Duodenal mucosa (tissue), 2 donors: ENCODE data around the gene CLPSL2.
A peak's percentile ranks its signal among the peaks of the same experiment; 100 is the strongest.

Experiments used
- H3K27ac ChIP-seq: one replicate; pipeline ENCODE4 v1.7.0; 2013; ENCODE audit warnings: low read depth, low read length
- H3K27me3 ChIP-seq, 2 donors: one replicate each; pipeline ENCODE4 v1.7.0; 2013; ENCODE audit warnings: low read length in 2 of 2, control low read depth in 1 of 2; ENCODE audit not compliant: insufficient read depth in 2 of 2, control insufficient read depth in 1 of 2
- H3K36me3 ChIP-seq, 2 donors: one replicate each; pipeline ENCODE4 v1.7.0; 2013; ENCODE audit warnings: low read length in 2 of 2, control low read depth in 1 of 2; ENCODE audit not compliant: insufficient read depth in 2 of 2, control insufficient read depth in 1 of 2
- H3K4me1 ChIP-seq, 2 donors: one replicate each; pipeline ENCODE4 v1.7.0; 2013; ENCODE audit warnings: low read length in 2 of 2, control low read depth in 1 of 2; ENCODE audit not compliant: insufficient read depth in 2 of 2, control insufficient read depth in 1 of 2
- H3K4me3 ChIP-seq, 2 donors: one replicate each; pipeline ENCODE4 v1.7.0; 2013; ENCODE audit warnings: low read length in 2 of 2, low read depth in 1 of 2
- H3K9ac ChIP-seq, 2 donors: one replicate each; pipeline ENCODE4 v1.7.0; 2013; ENCODE audit warnings: low read length in 2 of 2, low read depth in 1 of 2
- H3K9me3 ChIP-seq, 2 donors: one replicate each; pipeline ENCODE4 v1.7.0; 2013; ENCODE audit warnings: low read length in 2 of 2, control low read depth in 1 of 2; ENCODE audit not compliant: control insufficient read depth in 1 of 2

Gene CLPSL2, protein sequence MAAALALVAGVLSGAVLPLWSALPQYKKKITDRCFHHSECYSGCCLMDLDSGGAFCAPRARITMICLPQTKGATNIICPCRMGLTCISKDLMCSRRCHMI

DNA sequence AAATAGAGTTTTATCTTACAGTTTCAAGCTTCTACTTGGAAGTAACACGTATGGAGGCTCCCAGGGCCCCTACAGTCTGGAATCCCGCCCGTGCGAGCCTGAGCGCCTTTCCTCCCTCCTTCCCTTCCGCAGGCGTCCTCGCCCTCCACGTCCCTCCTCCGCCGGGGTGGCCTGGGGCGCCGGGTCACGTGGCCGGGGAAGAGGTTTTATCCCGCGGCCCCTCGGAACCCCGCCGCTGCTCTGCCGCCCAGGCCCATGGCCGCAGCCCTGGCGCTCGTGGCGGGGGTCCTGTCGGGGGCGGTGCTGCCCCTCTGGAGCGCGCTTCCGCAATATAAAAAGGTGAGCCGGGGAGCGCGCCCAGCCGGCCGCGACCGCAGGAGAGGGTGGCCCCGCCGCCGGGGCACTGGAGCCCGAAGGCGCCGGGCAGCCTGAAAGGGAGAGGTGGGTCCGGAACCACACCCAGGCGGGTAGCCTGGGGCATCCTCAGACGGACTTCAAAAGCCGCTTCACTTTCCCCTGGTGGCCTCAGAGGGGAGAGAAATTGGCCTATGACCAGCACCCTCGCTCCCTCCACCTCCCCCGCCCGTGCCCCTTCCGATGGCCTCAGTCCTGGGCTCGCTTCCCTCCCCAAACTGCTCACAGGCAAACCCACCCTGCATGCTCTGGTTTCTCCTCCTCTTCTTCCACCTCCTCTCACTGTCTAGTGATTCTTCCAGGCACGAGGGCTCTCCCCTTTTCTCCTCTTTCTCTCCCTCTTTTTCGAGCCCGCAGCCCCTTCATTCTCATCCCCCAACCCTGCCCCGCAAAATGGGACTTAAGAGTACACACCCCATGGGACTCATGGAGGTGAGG lies at the start of gene CLPSL2:
Gene CLPSL2, plus strand, starts transcription at position 235 of the 852 bp plus-strand sequence. Its CDS starts 21 bp downstream, at position 256.
- Histone ChIP-seq H3K4me1 (no peaks in the 10 kb centered on the region), H3K27me3 (peaks cover 0 to 22% of the 10 kb centered on the region in 2 donors), H3K4me3 (peak within 1 kb of the TSS; percentile 40 to 54), H3K9me3 (no peaks in the 10 kb centered on the region), H3K9ac (no peak within 1 kb of the TSS), H3K27ac (no peak within 1 kb of the TSS), H3K36me3 (no peaks in the 10 kb centered on the region)

GRCh38 chr6:35727231-35727934 lies 49.0 kb upstream of the CLPSL2 start:
- peak overlapping the region; percentile 78 to 79 for H3K9ac ChIP-seq
- peak overlapping the region; percentile 98 for H3K27ac ChIP-seq
- H3K27me3 ChIP-seq: no peaks in the 10 kb centered on the region
- H3K36me3 ChIP-seq: no peaks in the 10 kb centered on the region
- no peaks in the 10 kb centered on the region for H3K9me3 ChIP-seq
- H3K4me3 ChIP-seq: peak overlapping the region; percentile 61 to 63
- H3K4me1 ChIP-seq: peaks cover 62 to 77% of the 10 kb centered on the region in 2 donors

DNA sequence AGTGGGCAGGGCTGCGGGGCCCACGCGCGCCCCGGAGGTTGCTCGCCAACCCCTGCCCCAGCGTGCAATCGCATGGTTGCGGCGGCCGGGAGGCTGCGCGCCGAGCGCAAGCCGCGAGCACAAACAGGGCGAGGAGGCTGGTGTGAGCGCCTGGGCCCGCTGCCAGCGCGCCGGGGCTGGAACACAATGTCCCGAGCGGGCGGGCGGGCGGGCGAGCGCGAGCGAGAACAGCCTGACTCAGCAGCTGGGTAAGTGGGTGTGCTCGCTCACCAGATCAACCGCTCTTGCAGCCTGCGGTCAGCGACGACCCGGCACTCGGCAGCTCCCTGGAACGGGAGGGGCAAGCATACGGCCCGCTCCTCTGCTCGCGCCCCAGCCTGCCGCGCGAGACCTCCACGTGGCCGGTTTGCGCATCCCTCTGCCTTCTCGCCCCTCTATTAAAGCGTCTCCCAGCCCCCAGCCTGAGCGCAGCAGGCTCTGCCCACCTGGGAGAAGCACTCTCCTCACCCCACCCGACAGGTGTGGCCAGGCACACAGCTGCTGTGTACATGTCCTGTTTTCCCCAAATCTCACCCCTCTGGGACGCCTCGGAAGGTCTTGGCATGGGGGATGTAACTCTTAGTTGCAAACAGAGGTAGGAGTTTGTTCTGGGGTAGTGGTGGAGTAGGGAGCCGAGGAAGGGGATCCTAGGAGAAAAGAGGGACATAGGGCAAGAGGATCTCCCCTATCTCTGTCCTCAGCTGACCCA lies 48.3 kb upstream of the CLPSL2 start:
- Histone ChIP-seq H3K4me1 (peaks cover 64 to 79% of the 10 kb centered on the region in 2 donors), H3K27me3 (no peaks in the 10 kb centered on the region), H3K36me3 (no peaks in the 10 kb centered on the region), H3K4me3 (peak overlapping the region; percentile 61 to 67), H3K9me3 (no peaks in the 10 kb centered on the region), H3K9ac (peak overlapping the region; percentile 82 to 84), H3K27ac (peak overlapping the region; percentile 98)

DNA sequence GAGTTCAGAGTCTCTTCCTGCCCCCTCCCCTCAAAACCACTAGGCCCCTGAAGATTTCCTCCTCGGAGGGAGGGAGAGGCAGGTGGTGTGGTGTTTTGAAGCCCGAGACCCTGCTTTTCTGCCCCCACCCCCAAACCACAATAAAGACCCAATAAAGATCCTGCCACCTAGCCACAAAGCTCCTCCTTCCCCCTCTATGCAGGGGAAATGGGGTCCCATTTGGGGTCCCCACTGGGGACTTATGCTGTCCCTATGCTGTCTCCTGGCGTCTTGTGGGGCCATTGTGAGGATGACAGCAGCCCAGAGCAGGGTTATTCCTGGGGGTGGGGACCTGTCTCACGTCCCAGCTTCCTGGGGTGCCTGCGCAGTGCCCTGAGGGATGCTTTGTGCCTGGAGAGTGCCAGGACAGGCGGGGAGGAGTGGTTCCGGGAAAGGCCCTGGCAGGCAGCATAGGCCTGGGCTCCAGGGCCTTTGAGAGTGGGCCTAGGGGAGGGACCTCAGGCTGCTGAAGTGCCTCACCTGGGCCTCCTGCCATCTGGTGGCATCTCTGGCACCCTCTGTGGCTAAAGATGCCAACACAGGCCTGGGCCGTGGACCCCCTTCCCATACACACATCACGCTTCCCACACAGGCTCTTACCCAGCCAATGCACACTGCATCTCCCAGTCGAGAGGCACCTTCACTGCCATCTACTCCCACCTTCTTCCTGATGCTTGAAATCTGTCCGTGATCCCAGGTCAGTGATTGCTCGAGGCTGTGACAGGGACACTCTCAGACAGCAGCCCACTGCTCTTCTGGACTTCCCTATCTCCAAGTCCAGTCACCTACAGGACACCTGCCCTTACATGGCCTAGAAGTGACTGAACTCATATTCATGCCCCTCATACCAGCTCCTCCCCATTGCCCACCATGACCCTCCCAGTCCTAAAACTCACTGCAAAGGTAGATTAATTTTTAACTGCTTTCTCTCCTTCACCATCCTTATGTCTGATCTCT lies 47.4 kb upstream of the CLPSL2 start:
- Histone ChIP-seq H3K27ac (peak overlapping the region; percentile 95), H3K9ac (peak overlapping the region; percentile 82 to 84), H3K4me3 (peak overlapping the region; percentile 61 to 67), H3K27me3 (no peaks in the 10 kb centered on the region), H3K9me3 (no peaks in the 10 kb centered on the region), H3K36me3 (no peaks in the 10 kb centered on the region), H3K4me1 (peaks cover 64 to 76% of the 10 kb centered on the region in 2 donors)

DNA sequence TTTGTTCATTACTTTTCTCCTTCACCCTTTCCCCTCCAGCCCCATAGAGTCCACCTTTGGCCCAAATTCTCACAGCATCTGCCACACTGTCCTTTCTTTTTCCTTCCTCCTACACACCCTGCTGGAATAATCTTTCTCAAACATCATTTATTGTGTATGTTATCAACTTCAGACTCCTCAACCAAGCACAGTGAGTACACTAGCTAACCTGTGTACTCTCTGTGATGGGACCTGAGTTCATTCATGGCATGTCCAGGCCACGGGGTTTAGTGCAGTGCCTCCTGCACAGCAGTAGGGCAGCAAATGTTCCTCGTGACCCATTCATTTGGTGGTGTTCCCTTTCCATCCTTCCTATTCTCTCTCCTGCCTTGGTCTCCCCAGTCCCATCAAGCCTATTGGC lies 46.7 kb upstream of the CLPSL2 start:
- peak overlapping the region; percentile 82 to 84 for H3K9ac ChIP-seq
- H3K9me3 ChIP-seq: no peaks in the 10 kb centered on the region
- peaks cover 63 to 69% of the 10 kb centered on the region in 2 donors for H3K4me1 ChIP-seq

GRCh38 chr6:35730745-35731413 lies 45.5 kb upstream of the CLPSL2 start:
- Histone ChIP-seq H3K4me1 (peaks cover 52 to 62% of the 10 kb centered on the region in 2 donors), H3K27ac (peak overlapping the region; percentile 79), H3K9me3 (no peaks in the 10 kb centered on the region), H3K27me3 (no peaks in the 10 kb centered on the region), H3K9ac (peak overlapping the region in 1 of 2 donors; percentile 61), H3K36me3 (no peaks in the 10 kb centered on the region), H3K4me3 (peak overlapping the region; percentile 50 to 74)

More for the DNA sequence above, 46.7 kb upstream of the CLPSL2 start:
- H3K36me3 ChIP-seq: no peaks in the 10 kb centered on the region
- H3K27ac ChIP-seq: peak overlapping the region; percentile 95
- peak overlapping the region in 1 of 2 donors; percentile 67 for H3K4me3 ChIP-seq
- H3K27me3 ChIP-seq: no peaks in the 10 kb centered on the region

- H3K27me3 ChIP-seq: no peaks in the 10 kb centered on the region
- H3K4me1 ChIP-seq: peaks cover 47 to 61% of the 10 kb centered on the region in 2 donors
- H3K36me3 ChIP-seq: no peaks in the 10 kb centered on the region
- H3K9me3 ChIP-seq: no peaks in the 10 kb centered on the region
- peak overlapping the region; percentile 74 to 77 for H3K4me3 ChIP-seq
- peak overlapping the region; percentile 46 to 58 for H3K9ac ChIP-seq
- H3K27ac ChIP-seq: peak overlapping the region; percentile 92
Measured at GRCh38 chr6:35731414-35731735, 45.0 kb upstream of the CLPSL2 start.

GRCh38 chr6:35731736-35732532 lies 44.5 kb upstream of the CLPSL2 start:
- H3K4me1 ChIP-seq: peaks cover 41 to 56% of the 10 kb centered on the region in 2 donors
- peak overlapping the region; percentile 46 to 58 for H3K9ac ChIP-seq
- H3K9me3 ChIP-seq: no peaks in the 10 kb centered on the region
- H3K27ac ChIP-seq: peak overlapping the region; percentile 92
- peak overlapping the region; percentile 74 to 77 for H3K4me3 ChIP-seq
- no peaks in the 10 kb centered on the region for H3K27me3 ChIP-seq
- H3K36me3 ChIP-seq: no peaks in the 10 kb centered on the region
